Thyroid gland (tissue), 4 donors: ENCODE data around the gene RCCD1.

Experiments used
- CTCF ChIP-seq, 6 experiments: fragments of 200-600 bp in 3 of 6; fragments of 450-650 bp in 3 of 6; sonication (generic) in 3 of 6; IDR thresholded peaks; one replicate each; pipeline ENCODE4 v1.5.1; 2016 to 2019; ENCODE audit warnings: antibody characterized with exemption in 6 of 6, mild to moderate bottlenecking in 2 of 6, inconsistent platforms in 1 of 6, moderate library complexity in 1 of 6
- POLR2A ChIP-seq, 2 donors: fragments of 450-650 bp; IDR thresholded peaks; one replicate each; pipeline ENCODE4 v1.6.1; 2017; ENCODE audit warnings: antibody characterized with exemption in 2 of 2, mild to moderate bottlenecking in 2 of 2, moderate library complexity in 1 of 2

- TF ChIP-seq CTCF (IDR thresholded peaks at IDR 0.05) (no peak), POLR2A (IDR thresholded peaks at IDR 0.05) (no peak)
Measured at GRCh38 chr15:90982135-90982534, 27.5 kb downstream of the RCCD1 start.
